ENCODE results near the gene PTPRN2.
"Not testable (repeated sequence)": the region's sequence is repeated elsewhere in the genome, so short reads cannot be mapped to it uniquely, and the experiment has no call there.

Gene PTPRN2

GRCh38 chr7:158431941-158432347 lies 155.7 kb downstream of the PTPRN2 start:
- no peak for DNase-seq

GRCh38 chr7:158431055-158431940 lies 156.3 kb downstream of the PTPRN2 start:
- no peak for DNase-seq

DNA sequence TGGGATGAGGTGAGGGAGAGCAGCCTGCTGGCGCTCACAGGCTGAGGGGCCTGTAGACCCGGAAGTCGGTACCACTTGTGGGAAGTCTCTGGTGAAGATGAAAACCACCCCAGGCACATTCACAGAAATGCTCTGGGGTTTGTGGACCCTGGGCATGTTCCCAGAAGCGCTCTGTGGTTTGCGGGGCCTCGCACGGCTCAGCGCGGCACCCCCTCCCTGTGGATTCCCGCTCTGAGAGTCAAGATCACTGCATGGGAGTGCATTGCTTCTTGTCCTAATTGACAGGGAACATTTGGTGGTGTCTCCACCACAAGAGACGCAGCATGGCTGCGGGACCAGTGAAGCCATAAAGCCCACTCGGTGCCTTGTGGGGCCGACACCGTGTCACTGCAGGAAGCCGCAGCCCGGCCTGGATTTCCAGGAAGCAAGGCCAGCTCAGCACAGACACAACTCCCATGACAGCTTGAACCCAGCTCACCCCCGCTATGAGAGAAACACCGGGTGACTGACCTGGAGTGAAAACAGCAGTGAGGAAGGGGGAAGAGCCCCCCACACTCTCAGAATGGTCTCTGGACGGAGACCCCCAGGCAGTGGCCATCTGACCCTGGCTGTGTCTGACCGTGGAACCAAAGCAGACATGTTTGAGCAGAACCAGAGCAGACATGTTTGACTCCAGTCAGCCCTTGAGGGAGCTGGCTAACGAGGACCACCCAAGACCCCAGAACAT lies 157.2 kb downstream of the PTPRN2 start:
- no peak for DNase-seq

DNA sequence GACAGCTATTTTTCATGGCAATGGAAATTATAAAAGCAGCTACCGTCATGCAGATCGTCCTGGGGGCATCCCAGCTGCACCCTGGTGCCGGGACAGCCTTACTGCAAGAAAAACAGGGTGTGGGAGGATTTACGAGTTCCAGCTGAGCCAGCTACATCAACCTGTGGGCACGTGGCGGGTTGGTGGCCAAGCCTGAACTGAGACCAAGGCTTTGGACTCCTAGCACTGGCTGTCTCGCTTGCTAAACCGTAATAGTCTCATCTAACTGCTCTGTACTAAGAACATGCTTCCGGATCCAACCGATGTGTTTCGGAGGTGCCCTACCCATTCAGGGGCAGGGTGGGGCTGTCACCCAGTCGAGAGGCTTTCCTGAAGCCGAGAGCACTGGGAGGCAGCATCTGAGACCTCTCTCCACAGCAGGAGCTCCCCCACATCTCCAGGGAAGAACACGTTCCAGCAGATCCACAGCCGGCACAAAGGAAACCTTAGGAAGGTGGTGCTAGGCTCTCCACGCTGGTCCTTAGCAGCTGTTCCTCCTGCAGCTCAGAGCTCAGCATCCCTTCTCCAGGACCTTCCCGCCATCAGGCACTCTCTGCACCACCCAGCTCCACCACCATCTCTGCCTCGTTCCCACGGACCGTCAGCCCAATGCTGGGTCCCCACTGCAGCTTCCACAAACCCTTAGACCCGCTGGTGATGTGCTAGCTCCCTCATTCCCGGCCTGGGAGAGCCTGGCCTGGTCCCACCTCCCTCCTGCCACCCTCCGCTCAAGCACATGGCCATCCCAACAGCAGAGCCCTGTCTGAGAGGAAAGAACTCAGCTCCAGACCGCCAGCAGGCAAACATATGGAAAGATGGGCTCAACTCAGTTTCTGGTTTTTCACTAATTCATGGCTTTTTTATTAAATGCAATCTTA lies 158.5 kb downstream of the PTPRN2 start:
- no peak for DNase-seq

DNA sequence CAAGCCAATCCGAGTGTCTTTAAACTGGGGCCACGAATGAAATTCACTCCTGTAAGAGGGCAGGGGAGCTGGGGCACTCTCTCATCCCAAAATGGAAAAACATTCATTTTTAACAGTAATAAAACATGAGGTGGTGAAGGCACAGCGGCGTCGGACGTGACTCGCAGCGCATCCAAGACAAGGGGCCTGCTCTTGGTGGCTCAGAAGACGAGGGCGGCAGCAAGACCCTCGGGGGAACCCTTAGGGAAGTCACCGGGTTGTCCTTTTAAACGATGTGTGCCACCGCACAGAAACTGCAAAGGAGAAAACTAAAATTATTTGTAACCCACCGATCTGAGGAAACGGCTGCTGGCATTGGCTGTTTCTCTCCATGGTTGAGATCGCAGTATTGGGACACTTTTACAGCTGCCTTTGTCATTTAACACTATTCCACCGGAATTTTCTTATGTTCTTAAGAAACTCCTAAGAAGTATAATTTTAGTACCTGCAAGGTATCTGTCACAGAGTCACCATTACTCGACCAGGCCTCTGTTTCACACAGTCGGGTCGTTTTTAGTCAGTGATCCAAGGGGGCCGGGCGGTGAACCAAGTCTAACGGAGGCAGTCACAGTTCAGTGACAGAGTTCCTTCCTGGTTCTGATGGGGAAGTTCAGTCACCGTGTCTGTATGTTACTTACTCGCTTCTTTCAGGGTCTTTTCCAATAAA lies 159.3 kb downstream of the PTPRN2 start:
- DNase-seq: no peak

- DNase-seq: not testable (repeated sequence)
These were observed 161.9 kb downstream of the PTPRN2 start for GRCh38 chr7:158425676-158426075.

DNA sequence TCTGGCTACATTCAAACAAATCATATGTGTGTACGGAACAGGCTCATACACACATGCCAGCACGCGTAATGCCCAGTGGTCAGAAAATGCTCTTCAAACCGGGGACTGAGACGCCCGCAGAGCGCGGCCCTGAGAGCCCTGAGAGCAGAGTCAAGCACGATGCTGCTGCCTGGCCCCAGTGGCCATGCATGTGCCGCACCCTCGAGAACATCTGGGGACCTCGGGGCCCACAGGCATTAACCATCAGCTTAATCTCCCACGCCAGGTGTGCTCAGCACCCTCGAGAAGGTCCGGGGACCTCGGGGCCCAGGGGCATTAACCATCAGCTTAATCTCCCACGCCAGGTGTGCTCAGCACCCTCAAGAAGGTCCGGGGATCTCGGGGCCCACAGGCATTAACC lies 163.1 kb downstream of the PTPRN2 start:
- DNase-seq: no peak

DNA sequence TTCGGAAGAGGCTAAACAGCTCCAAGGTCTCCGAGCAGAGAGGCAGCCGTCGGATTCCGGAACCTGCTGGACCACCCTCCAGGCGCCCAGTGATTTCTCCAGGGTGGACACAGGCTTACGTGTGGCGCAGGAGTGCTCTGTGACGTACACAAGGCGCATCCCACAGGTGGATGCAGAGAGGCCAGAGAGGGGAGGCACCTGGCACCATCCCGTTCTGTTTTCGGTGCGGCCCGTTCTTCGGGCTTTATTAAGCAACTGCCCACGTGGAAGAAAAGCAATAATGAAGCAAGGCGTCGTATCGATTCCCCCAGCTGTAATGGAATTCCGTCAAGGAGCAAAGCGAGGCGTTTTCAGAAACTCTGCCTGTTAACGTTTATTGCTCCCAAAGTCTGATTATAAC lies 163.6 kb downstream of the PTPRN2 start:
- no peak for DNase-seq

DNA sequence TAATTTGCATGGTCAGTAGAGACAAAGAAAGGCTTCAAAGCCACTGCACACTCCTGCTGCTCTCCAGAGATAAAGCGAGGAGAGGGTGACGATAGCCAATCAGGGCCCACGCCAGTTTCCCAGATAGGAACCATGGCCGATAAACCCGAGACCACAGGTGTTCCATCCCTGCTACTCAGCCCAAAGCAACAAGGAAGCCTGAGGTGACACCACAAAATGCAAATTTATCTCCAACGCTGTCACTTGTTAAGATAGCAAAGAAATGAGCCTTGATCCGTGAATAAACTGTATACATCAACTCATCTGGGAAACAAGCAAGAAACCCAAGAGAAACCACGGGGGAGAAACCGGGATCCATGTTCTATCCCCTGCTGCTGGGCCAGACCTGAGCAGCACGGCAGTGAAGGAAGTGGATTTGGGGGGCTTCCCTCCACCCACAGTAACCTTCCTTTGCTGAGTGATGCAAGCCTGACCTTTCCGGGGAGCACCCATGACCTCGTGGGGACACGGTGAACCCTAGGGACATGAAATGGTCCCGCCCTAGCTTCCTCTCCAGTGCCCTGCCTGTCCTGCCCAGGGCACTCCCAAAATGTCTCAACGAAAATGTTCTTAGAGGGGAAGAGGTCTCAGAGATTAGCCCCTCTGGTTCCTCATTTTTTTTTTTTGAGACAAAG lies 164.6 kb downstream of the PTPRN2 start:
- no peak for DNase-seq

DNA sequence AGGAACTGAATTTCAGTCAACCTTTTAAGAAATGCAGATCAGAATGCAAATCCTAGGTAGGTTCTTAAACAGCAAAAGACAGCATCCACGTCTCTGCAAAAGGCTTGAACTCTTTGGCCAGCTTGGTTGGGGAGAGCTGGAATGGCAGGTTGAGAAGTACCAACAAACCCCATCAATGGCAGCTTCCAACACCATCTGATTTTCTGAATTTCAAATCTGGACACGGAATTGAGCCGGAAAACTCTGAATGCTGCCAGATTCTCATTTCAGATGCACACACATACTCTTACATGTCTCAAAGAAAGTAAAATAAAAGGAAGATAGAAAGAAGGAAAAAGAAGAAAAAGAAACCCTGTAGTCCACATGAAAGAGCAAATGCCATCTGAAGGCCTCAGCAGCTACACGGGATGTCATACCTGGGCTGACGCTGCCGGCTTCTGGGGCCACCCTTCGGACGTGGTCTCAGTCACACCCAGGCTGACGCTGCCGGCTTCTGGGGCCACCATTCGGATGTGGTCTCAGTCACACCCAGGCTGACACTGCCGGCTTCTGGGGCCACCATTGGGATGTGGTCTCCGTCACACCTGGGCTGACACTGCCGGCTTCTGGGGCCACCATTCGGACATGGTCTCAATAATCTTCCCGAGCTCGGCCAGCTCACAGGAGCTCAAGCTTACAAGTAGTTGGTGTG lies 165.3 kb downstream of the PTPRN2 start:
- no peak for DNase-seq

DNA sequence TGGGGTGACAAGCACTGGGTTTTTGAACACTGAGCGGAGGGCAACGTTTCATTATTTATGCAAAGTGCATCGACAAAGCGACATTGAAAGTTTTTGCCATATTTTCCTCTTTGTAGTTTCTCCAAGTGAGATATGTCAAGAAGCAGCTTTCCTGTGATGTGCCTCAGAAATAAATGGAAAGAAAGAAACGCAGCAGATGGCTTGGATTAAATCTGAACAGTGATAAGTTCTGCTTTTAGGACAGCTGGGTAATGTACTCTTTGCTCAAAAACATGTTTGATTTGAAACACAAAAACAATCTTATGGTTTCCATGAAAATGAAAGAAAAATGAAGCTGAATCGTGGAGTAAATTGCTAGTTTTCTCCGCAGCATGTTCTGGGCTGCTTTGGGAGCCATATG lies 166.3 kb downstream of the PTPRN2 start:
- DNase-seq: no peak

- DNase-seq: no peak
These were observed 166.9 kb downstream of the PTPRN2 start for GRCh38 chr7:158420591-158421340.

- no peak for DNase-seq
These were observed 168.3 kb downstream of the PTPRN2 start for GRCh38 chr7:158419238-158419785.

- not testable (repeated sequence) for DNase-seq
These were observed 169.2 kb downstream of the PTPRN2 start for GRCh38 chr7:158418395-158418794.

DNA sequence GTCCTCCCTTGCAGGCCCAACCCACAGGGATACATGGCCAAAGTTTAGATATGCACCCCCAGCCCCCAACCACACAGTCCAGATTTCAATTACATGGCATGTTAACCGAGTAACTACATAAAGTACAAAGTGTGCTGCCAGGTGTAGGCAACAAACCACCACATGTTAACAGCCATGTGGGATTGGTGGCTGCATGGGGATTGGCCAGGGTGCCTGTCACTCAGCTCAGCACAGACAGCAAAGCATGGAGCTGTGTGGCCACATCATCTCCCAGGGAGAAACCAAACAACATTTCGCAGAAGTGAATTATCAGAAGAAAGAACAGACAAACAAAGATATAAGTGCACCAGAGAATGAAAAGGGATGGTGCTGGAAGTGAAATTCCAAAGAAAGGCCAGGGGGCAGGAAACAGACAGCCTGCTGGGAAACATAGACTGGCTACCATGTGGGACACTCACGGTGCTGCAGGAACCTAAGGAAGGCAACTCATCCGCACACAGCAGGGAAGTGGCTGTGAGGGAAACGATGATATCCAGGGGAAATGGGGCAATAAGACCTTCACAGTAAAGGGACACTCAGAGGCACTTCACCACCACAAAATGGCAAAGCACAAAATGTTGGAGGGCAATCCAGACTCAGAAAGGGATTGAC lies 171.2 kb downstream of the PTPRN2 start:
- DNase-seq: no peak

GRCh38 chr7:158415316-158415715 lies 172.3 kb downstream of the PTPRN2 start:
- no peak for DNase-seq

- DNase-seq: no peak
These were observed 173.1 kb downstream of the PTPRN2 start for GRCh38 chr7:158414486-158414961.

DNA sequence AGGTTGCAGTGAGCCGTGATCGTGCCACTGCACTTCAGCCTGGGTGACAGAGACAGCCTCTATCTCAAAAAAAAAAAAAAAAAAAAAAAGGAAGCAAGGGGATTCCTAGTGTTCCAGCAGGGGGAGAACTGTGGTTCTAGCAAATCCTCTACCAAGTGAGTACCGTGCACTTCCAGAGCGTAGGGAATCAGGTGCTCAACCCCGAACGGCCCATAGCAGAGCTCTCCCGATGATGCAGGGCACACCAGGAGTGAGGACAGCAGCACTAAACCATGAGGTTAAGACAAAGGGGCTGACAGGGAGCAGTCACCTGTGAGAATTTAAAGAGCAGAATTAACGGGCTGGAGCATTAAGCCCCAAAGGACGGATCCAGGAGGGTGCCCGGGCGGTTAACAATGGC lies 173.6 kb downstream of the PTPRN2 start:
- DNase-seq: no peak

GRCh38 chr7:158411232-158411950 lies 176.2 kb downstream of the PTPRN2 start:
- DNase-seq: no peak
